Measurements from ENCODE around the gene CMTM7.

- TF ChIP-seq POLR2AphosphoS5 (IDR thresholded peaks at IDR 0.05; ENCODE audit: low read depth, low read length) (no peak), TAF1 (IDR thresholded peaks at IDR 0.05; ENCODE audit: borderline replicate concordance, insufficient read depth, low read length) (no peak), SIN3A (IDR thresholded peaks at IDR 0.05; ENCODE audit: borderline replicate concordance, insufficient read depth, low read length) (no peak), REST (IDR thresholded peaks at IDR 0.05; ENCODE audit: insufficient read depth in 1 of 2, low read depth in 2 of 2, low read length in 2 of 2) (no peak)
These were observed 33.1 kb downstream of the CMTM7 start for GRCh38 chr3:32424581-32425250.
